Neural cell (in vitro differentiated cells): Measurements from ENCODE around the gene SGPP1. TPM values are rescaled to one million over a fixed set of nuclear protein-coding genes. Genes with fewer than 3 reads are reported as not detected.

ENCODE experiments used
- H2AFZ ChIP-seq: fragments of 200-600, 300-800 bp; sonication (generic), shearing (Covaris generic); 2 replicates; pipeline ENCODE4 v1.6.0; 2014; ENCODE audit warnings: low read depth, mild to moderate bottlenecking, antibody characterized with exemption, low read length, moderate library complexity
- H3F3A ChIP-seq: fragments of 200-600 bp; shearing (Covaris generic); 2 replicates; pipeline ENCODE4 v1.6.1; 2016; ENCODE audit warnings: mild to moderate bottlenecking, moderate library complexity, mixed read lengths, antibody characterized with exemption, low read length; ENCODE audit not compliant: insufficient read depth, poor library complexity, severe bottlenecking
- H3K27ac ChIP-seq: fragments of 200-600, 300-800 bp; sonication (generic), shearing (Covaris generic); 2 replicates; pipeline ENCODE4 v1.5.1; 2014; ENCODE audit warnings: mild to moderate bottlenecking, low read length, moderate library complexity
- H3K27me3 ChIP-seq: fragments of 300-800, 200-600 bp; sonication (generic), shearing (Covaris generic); 2 replicates; pipeline ENCODE4 v1.6.0; 2014; ENCODE audit warnings: mild to moderate bottlenecking, low read depth, low read length, moderate library complexity; ENCODE audit not compliant: insufficient read depth
- H3K36me3 ChIP-seq: fragments of 300-800, 200-600 bp; sonication (generic), shearing (Covaris generic); 2 replicates; pipeline ENCODE4 v1.5.1; 2014; ENCODE audit warnings: mild to moderate bottlenecking, antibody characterized with exemption, low read length, moderate library complexity; ENCODE audit not compliant: insufficient read depth
- H3K4me2 ChIP-seq: fragments of 300-800, 200-600 bp; sonication (generic), shearing (Covaris generic); 2 replicates; pipeline ENCODE4 v1.6.0; 2014; ENCODE audit warnings: mild to moderate bottlenecking, low read length
- H3K4me3 ChIP-seq: fragments of 300-800, 200-600 bp; sonication (generic), shearing (Covaris generic); 2 replicates; pipeline ENCODE4 v1.5.1; 2014; ENCODE audit warnings: mild to moderate bottlenecking, low read length, moderate library complexity
- H3K79me2 ChIP-seq: fragments of 200-600 bp; shearing (Covaris generic); replicated peaks from 2 replicates; pipeline ENCODE4 v1.6.0; 2014; ENCODE audit warnings: mild to moderate bottlenecking, low read length, moderate library complexity; ENCODE audit not compliant: insufficient read depth
- H3K9ac ChIP-seq: fragments of 300-800, 200-600 bp; sonication (generic), shearing (Covaris generic); 2 replicates; pipeline ENCODE4 v1.6.1; 2016; ENCODE audit warnings: mild to moderate bottlenecking, low read length, mixed read lengths
- H3K9me2 ChIP-seq: fragments of 200-600 bp; shearing (Covaris generic); 2 replicates; pipeline ENCODE4 v1.6.1; 2016; ENCODE audit warnings: mild to moderate bottlenecking, low read length, mixed read lengths; ENCODE audit not compliant: insufficient read depth
- H3K9me3 ChIP-seq: fragments of 200-600, 300-800 bp; sonication (generic), shearing (Covaris generic); 2 replicates; pipeline ENCODE4 v1.6.1; 2016; ENCODE audit warnings: mild to moderate bottlenecking, mixed run types, low read length, moderate library complexity, mixed read lengths
- H4K20me1 ChIP-seq: fragments of 200-600 bp; shearing (Covaris generic); 2 replicates; pipeline ENCODE4 v1.6.1; 2016; ENCODE audit warnings: mild to moderate bottlenecking, mixed run types; ENCODE audit not compliant: insufficient read depth
- EP300 ChIP-seq: fragments of 450-650 bp; conservative IDR thresholded peaks from 2 replicates; pipeline ENCODE4 v1.6.1; 2014; ENCODE audit warnings: antibody characterized with exemption, mild to moderate bottlenecking, moderate library complexity; ENCODE audit not compliant: poor library complexity, severe bottlenecking
- EZH2 ChIP-seq: fragments of 200-600, 300-800 bp; shearing (Covaris generic), sonication (generic); IDR thresholded peaks from 2 replicates; pipeline ENCODE4 v1.6.1; 2014; ENCODE audit warnings: antibody characterized with exemption, low read length, borderline replicate concordance, mild to moderate bottlenecking; ENCODE audit not compliant: insufficient read depth, poor library complexity, severe bottlenecking
- MXI1 ChIP-seq: fragments of 450-650 bp; conservative IDR thresholded peaks from 2 replicates; pipeline ENCODE4 v1.6.1; 2014; ENCODE audit warnings: antibody characterized with exemption, mild to moderate bottlenecking; ENCODE audit not compliant: poor library complexity, severe bottlenecking
- POLR2AphosphoS5 ChIP-seq: IDR thresholded peaks from 2 replicates; pipeline ENCODE4 v1.6.1; 2012
- RAD21 ChIP-seq: fragments of 450-650 bp; conservative IDR thresholded peaks from 2 replicates; pipeline ENCODE4 v1.6.1; 2014; ENCODE audit warnings: antibody characterized with exemption, mild to moderate bottlenecking, moderate library complexity
- REST ChIP-seq: IDR thresholded peaks from 2 replicates; pipeline ENCODE4 v1.6.1; 2012; ENCODE audit warnings: borderline replicate concordance
- SMC3 ChIP-seq: fragments of 450-650 bp; conservative IDR thresholded peaks from 2 replicates; pipeline ENCODE4 v1.6.1; 2014; ENCODE audit warnings: antibody characterized with exemption, mild to moderate bottlenecking, moderate library complexity; ENCODE audit not compliant: poor library complexity
- TAF1 ChIP-seq: IDR thresholded peaks from 2 replicates; pipeline ENCODE4 v1.6.1; 2012; ENCODE audit warnings: low read depth
- polyA plus RNA-seq: library from polyadenylated mRNA; depleted of rRNA; stranded (reverse); fragments of >200 nt; gene quantifications from 2 replicates; pipeline ENCODE4 v1.2.3, GENCODE V29; 2014
- TF ChIP-seq, protein P1 (sequence below): fragments of 450-650 bp; IDR thresholded peaks from 2 replicates; pipeline ENCODE4 v1.5.1; 2014; ENCODE audit warnings: antibody characterized with exemption, mild to moderate bottlenecking, moderate library complexity; ENCODE audit not compliant: poor library complexity, severe bottlenecking

Gene SGPP1
- polyA plus RNA-seq, 1 donor from 2014 or later: 17.7 TPM

- Histone ChIP-seq H3K27me3 (no peaks in the 10 kb centered on the region), H3F3A (no peaks in the 10 kb centered on the region), H3K9ac (no peak overlapping the region), H3K27ac (no peak overlapping the region), H4K20me1 (no peaks in the 10 kb centered on the region), H3K4me2 (no peak overlapping the region), H3K4me3 (no peak overlapping the region), H3K36me3 (no peaks in the 10 kb centered on the region), H3K9me3 (no peaks in the 10 kb centered on the region), H3K79me2 (no peaks in the 10 kb centered on the region), H3K9me2 (no peaks in the 10 kb centered on the region), H2AFZ (no peak overlapping the region)
- TF ChIP-seq RAD21: no peak
- TF ChIP-seq EP300: no peak
- TF ChIP-seq, protein P1, sequence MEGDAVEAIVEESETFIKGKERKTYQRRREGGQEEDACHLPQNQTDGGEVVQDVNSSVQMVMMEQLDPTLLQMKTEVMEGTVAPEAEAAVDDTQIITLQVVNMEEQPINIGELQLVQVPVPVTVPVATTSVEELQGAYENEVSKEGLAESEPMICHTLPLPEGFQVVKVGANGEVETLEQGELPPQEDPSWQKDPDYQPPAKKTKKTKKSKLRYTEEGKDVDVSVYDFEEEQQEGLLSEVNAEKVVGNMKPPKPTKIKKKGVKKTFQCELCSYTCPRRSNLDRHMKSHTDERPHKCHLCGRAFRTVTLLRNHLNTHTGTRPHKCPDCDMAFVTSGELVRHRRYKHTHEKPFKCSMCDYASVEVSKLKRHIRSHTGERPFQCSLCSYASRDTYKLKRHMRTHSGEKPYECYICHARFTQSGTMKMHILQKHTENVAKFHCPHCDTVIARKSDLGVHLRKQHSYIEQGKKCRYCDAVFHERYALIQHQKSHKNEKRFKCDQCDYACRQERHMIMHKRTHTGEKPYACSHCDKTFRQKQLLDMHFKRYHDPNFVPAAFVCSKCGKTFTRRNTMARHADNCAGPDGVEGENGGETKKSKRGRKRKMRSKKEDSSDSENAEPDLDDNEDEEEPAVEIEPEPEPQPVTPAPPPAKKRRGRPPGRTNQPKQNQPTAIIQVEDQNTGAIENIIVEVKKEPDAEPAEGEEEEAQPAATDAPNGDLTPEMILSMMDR: no peak
- TF ChIP-seq REST: no peak
- TF ChIP-seq EZH2: no peak
- no peak for TF ChIP-seq SMC3
- no peak for TF ChIP-seq MXI1
- no peak for TF ChIP-seq TAF1
- TF ChIP-seq POLR2AphosphoS5: no peak
These were observed 55.9 kb downstream of the SGPP1 start for GRCh38 chr14:63671987-63672386.

DNA sequence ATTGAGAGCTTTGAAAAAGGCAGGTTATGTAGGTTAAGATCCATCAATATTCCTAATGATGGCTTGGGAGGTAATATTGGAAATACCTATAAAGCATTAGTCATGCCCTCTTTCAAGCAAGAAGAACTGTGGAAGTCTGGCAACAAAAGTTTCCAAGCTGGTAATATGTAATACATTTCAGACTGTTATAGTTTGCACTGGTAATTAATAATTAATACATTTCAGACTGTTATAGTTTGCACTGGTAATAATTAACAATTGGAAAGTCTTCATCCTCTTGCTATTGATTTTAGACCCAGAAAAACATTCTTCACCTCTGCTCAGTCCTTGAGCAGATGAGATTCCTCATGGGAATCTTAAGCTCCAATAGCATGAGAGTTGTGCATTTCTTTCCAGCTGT is 57.2 kb downstream of the SGPP1 start:
- Histone ChIP-seq H3K36me3 (no peaks in the 10 kb centered on the region), H3K27me3 (no peaks in the 10 kb centered on the region), H3K4me2 (no peak overlapping the region), H3K4me3 (no peak overlapping the region), H3K9ac (no peak overlapping the region), H3K9me3 (no peaks in the 10 kb centered on the region), H2AFZ (no peak overlapping the region), H3F3A (no peaks in the 10 kb centered on the region), H3K27ac (no peak overlapping the region), H4K20me1 (no peaks in the 10 kb centered on the region), H3K9me2 (no peaks in the 10 kb centered on the region), H3K79me2 (no peaks in the 10 kb centered on the region)
- TF ChIP-seq REST: no peak
- TF ChIP-seq TAF1: no peak
- TF ChIP-seq RAD21: no peak
- TF ChIP-seq EP300: no peak
- TF ChIP-seq, protein P1: no peak
- no peak for TF ChIP-seq MXI1
- TF ChIP-seq EZH2: no peak
- TF ChIP-seq SMC3: no peak
- no peak for TF ChIP-seq POLR2AphosphoS5
